Immature natural killer cell (primary cell): ENCODE data around the gene ADARB2. TPM values are rescaled to one million over a fixed set of nuclear protein-coding genes. Genes with fewer than 3 reads are reported as not detected.

Experiments used
- DNase-seq, 3 donors: peaks; one replicate each; pipeline ENCODE4 v3.0.0; 2022; ENCODE audit warnings: mixed read lengths in 1 of 3
- H3K27ac Mint-ChIP-seq, 6 donors: one replicate each; pipeline ENCODE4 v1.8.0; 2020; ENCODE audit warnings: mixed read lengths in 6 of 6, mild to moderate bottlenecking in 5 of 6, inconsistent platforms in 4 of 6, moderate library complexity in 3 of 6
- H3K27me3 Mint-ChIP-seq, 3 donors: one replicate each; pipeline ENCODE4 v1.8.0; 2020 to 2021; ENCODE audit warnings: low read depth in 3 of 3, mild to moderate bottlenecking in 3 of 3, mixed read lengths in 3 of 3, moderate library complexity in 3 of 3, inconsistent platforms in 1 of 3
- H3K36me3 Mint-ChIP-seq, 3 donors: one replicate each; pipeline ENCODE4 v1.8.0; 2020; ENCODE audit warnings: mixed read lengths in 3 of 3, inconsistent platforms in 2 of 3, mild to moderate bottlenecking in 2 of 3
- H3K4me1 Mint-ChIP-seq, 2 donors: one replicate each; pipeline ENCODE4 v1.8.0; 2020; ENCODE audit warnings: inconsistent platforms in 2 of 2, mild to moderate bottlenecking in 2 of 2, mixed read lengths in 2 of 2, moderate library complexity in 1 of 2
- H3K4me3 Mint-ChIP-seq, 5 donors: one replicate each; pipeline ENCODE4 v1.8.0; 2020; ENCODE audit warnings: mild to moderate bottlenecking in 5 of 5, mixed read lengths in 5 of 5, inconsistent platforms in 3 of 5, moderate library complexity in 3 of 5
- H3K9me3 Mint-ChIP-seq, 6 donors: one replicate each; pipeline ENCODE4 v1.8.0; 2020; ENCODE audit warnings: mild to moderate bottlenecking in 6 of 6, mixed read lengths in 6 of 6, inconsistent platforms in 4 of 6, moderate library complexity in 3 of 6
- polyA plus RNA-seq, 3 donors: library from polyadenylated mRNA; unstranded; fragments of 300-500 nt; fragmentation: Illumina TruSeq; gene quantifications; one replicate each; pipeline ENCODE4 v1.2.3, GENCODE V29; 2021

Gene ADARB2
- polyA plus RNA-seq, 3 donors from 2014 or later = 0.12 TPM; not detected in 2

DNA sequence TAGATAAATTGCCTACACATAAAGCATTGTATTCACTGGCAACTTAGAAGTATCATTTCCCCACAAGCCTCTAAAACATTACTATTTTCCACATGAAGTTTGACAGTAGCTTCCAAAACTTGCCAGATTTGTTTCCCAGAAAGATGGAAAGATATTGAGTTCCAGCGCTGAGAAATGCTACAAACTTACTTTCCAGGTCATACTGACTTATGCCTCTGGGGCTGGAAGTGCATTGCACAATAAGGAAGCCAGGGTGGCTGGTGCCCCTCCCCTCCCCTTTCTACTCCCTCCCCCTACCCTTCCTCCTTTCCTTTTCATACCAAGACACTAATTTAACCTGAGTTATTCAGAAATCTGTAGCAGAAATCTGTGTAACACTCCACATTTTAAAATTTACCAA, 468.5 kb downstream of the ADARB2 start:
- Mint-ChIP-seq H3K4me3 (no peak overlapping the region), H3K27me3 (peaks cover 0 to 5% (median 4%) of the 10 kb centered on the region in 3 donors), H3K4me1 (no peaks in the 10 kb centered on the region), H3K36me3 (no peaks in the 10 kb centered on the region), H3K9me3 (no peaks in the 10 kb centered on the region), H3K27ac (no peak overlapping the region)
- DNase-seq = no peak

DNA sequence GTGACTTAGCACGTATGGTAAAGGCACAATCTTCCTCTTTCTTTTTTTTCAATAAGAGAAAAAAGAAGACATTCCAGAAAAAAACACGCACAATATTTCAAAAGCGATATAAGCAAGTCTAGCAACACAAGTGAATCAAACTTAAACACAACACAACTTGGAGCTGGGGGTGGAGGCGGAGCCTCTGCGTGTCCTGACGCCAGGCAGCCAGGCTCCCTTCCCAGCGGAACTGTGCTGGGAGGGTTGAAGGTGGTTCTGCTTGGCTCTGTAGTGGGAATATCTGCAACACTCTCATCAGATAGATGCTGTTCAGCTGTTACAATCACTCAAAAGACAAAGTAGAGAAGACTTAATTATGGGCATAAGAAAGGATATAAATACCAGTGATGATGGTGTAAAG, 469.8 kb downstream of the ADARB2 start:
- peaks cover 0 to 5% (median 2%) of the 10 kb centered on the region in 3 donors for H3K27me3 Mint-ChIP-seq

DNA sequence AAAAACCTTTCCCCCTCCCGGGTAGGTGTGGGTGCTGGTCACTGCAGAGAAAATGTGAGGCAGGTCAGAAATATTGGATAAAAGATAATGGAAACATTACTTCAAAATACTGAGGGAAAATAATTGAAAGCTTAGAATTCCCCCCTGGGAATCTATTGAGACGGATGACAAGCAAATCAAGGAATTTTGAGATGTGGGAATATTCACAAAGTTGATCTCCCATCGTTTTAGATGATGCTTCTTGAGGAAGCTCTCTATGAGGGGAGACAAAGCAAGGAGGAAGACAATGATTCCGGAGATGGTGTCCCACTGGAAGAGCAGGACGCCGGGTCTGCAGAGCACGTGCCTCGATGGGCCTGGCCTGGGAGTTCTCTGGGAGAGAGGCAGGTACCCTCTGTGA, 470.2 kb downstream of the ADARB2 start:
- DNase-seq = no peak
- Mint-ChIP-seq H3K4me1 (no peaks in the 10 kb centered on the region), H3K27ac (no peak overlapping the region), H3K4me3 (no peak overlapping the region), H3K36me3 (no peaks in the 10 kb centered on the region), H3K9me3 (no peaks in the 10 kb centered on the region), H3K27me3 (peaks cover 0 to 5% (median 2%) of the 10 kb centered on the region in 3 donors)

More for the DNA sequence above, 469.8 kb downstream of the ADARB2 start:
- Mint-ChIP-seq H3K4me1 (no peaks in the 10 kb centered on the region), H3K9me3 (no peaks in the 10 kb centered on the region), H3K27ac (no peak overlapping the region), H3K4me3 (no peak overlapping the region), H3K36me3 (no peaks in the 10 kb centered on the region)
- no peak for DNase-seq

DNA sequence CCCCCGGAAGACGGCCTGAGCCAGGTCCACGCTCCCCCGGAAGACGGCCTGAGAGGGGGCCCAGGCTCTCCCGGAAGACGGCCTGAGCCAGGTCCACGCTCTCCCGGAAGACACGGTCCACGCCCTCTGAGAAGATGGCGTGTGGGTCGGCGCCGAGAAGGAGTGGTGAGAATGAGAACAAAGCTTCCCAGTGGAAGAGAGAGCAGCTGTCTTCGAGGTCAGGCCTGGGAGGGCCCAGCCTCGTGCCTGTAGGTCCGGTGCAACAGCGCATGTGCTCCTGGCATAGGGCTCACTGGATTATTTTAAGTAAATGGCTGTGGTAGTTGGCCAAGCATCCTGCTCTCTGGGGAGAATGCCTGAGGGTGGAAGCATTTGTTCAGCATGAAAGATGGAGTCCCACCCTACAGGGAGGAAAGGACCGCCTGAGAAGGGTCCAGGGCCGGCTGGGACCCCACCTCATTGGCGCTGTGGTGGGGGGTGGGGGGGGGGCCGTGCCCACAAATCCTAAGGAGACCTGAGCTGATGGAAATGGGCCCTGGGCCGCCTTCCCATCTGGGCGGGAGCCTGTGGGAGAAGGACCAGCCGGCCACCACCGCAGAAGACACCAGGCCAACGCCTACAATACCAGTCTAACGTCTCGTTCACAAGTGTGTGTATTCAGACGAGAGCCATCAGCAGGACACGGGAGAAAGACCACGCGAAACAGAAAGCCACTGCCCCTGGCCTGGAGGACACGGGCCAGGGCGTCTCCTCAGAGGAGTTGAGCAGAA, 471.1 kb downstream of the ADARB2 start:
- Mint-ChIP-seq H3K4me3 (no peak overlapping the region), H3K27ac (no peak overlapping the region), H3K9me3 (peaks cover 0 to 2% (median 0%) of the 10 kb centered on the region in 6 donors), H3K4me1 (no peaks in the 10 kb centered on the region), H3K36me3 (no peaks in the 10 kb centered on the region), H3K27me3 (peaks cover 2 to 7% (median 2%) of the 10 kb centered on the region in 3 donors)
- no peak for DNase-seq

DNA sequence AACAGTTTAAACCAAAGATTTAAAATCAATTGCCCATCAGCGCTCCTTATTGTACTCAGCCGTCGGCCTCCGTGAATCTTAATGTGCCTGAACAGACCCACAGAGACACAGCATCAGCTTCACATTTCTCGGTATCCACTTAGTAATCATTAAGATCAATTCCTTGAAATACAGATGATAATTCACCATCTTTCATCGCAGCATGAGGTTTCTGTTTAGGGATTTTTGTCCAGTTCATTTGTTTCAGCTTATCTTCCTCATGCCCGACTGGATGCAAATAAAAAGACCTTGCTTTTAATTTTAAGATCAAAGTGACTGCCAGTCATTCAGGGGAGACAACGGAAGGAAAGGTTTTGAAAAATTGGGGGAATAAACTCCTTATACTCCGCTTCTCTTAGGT, 473.3 kb downstream of the ADARB2 start:
- H3K4me3 Mint-ChIP-seq = no peak overlapping the region
- no peaks in the 10 kb centered on the region for H3K36me3 Mint-ChIP-seq
- no peak overlapping the region for H3K27ac Mint-ChIP-seq
- DNase-seq = no peak
- H3K9me3 Mint-ChIP-seq = peaks cover 0 to 2% (median 0%) of the 10 kb centered on the region in 6 donors
- H3K27me3 Mint-ChIP-seq = peaks cover 2 to 11% (median 5%) of the 10 kb centered on the region in 3 donors
- H3K4me1 Mint-ChIP-seq = no peaks in the 10 kb centered on the region

DNA sequence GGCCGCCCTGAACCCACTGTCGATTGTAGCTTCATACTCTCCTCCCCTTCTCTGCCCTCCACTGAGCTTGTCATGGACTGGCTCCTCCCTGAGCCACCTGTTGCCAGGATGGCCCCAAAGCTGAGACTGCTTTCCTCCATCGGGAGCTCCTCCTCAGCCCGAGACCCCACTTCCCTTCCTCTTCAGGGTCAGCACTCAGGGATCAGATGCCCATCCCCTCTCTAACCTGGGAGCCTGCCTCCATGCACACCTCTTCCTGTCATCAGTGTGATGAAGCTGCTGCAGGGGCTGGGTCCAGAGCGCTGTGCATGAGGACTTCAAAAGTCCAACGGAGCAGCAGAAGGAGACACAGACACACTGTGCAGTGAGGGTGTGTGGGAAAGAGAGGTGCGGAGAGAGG, 480.1 kb downstream of the ADARB2 start:
- Mint-ChIP-seq H3K27me3 (peaks cover 13 to 53% (median 31%) of the 10 kb centered on the region in 3 donors), H3K4me3 (peak overlapping the region in 1 of 5 donors; percentile 18), H3K4me1 (peaks cover 17 to 23% of the 10 kb centered on the region in 2 donors), H3K9me3 (peaks cover 0 to 10% (median 6%) of the 10 kb centered on the region in 6 donors), H3K36me3 (peaks cover 0 to 2% (median 0%) of the 10 kb centered on the region in 3 donors), H3K27ac (no peak overlapping the region)
- no peak for DNase-seq

DNA sequence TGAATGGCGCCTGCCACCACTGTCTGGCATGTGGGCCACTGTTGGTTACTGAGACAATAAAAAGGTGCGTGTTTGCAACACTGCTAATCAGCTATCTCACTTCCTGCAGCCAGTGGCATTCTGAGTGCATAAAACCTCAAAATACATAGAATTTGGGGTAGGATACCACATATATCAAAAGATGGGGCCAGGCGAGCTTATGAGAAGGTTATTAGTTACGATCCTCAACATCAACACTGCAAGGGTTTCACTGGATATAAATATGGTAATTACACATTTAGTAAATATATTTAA, 480.9 kb downstream of the ADARB2 start:
- peaks cover 0 to 10% (median 6%) of the 10 kb centered on the region in 6 donors for H3K9me3 Mint-ChIP-seq
- peaks cover 17 to 23% of the 10 kb centered on the region in 2 donors for H3K4me1 Mint-ChIP-seq
- peaks cover 0 to 2% (median 0%) of the 10 kb centered on the region in 3 donors for H3K36me3 Mint-ChIP-seq
- H3K27me3 Mint-ChIP-seq = peaks cover 14 to 61% (median 34%) of the 10 kb centered on the region in 3 donors
- H3K27ac Mint-ChIP-seq = no peak overlapping the region
- peak in 1 of 3 donors; percentile 18 for DNase-seq
- no peak overlapping the region for H3K4me3 Mint-ChIP-seq

DNA sequence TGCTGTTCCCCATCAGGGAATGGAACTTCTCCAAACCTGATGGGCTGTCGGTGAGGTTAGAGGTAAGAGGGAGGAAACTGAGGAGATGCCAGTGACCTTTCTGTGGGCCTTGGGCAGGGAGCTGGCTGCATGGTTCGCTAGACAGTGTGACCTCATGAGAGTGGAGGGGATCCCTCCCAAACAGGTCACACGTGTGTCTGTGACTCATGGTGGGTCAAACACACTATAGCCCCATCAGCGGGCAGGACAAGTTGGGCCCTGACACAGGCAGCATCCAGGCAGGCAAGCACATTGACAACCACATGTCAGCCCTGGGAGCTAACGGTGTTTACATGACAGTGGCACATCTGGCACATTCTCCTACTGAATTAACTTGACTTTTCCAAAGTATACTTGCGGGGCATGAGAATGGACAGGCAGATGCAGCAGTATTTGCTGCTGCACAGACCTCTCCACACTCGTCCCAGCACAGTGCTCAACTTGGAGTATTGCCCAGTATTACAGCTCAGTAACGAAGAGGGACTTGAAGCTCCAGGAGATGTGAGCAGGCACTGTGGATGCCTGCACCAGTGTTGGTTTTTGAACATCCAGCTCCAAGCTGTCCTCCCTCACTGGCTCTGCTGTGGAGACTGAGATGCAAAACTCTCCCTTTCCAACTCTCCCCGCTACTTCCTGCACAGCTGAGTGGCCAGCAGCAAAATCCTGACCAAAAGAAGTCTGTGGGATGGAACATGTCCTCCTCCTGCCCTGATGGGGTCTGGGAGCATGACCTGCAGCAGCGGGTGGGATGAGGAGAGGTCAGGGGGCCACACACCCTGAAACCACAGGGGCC, 481.5 kb downstream of the ADARB2 start:
- H3K9me3 Mint-ChIP-seq = peaks cover 0 to 12% (median 6%) of the 10 kb centered on the region in 6 donors
- H3K4me3 Mint-ChIP-seq = peak overlapping the region in 2 of 5 donors; percentile 11 to 57
- DNase-seq = no peak
- H3K27me3 Mint-ChIP-seq = peaks cover 13 to 63% (median 37%) of the 10 kb centered on the region in 3 donors
- H3K36me3 Mint-ChIP-seq = peaks cover 0 to 2% (median 0%) of the 10 kb centered on the region in 3 donors
- H3K4me1 Mint-ChIP-seq = peaks cover 17 to 23% of the 10 kb centered on the region in 2 donors
- H3K27ac Mint-ChIP-seq = peak overlapping the region in 2 of 6 donors; percentile 54 to 73

DNA sequence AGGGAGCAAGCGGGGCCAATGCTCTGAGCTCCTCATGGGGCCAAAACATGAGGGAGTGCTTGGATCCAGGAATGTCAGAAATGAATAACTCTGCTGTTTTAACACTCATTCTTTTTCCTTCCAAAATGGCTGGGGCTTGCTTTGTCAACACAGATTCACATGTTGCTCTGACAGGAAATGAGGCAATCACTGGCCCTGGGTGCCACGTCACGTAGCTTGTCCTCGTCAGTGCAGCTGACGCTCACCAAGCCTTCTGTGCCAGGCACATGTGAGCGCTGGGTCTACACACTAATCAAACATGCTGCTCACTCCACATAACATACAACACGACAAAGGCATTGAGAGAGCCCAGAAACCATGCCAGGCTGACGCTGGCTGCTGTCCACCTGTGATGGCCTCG, 482.2 kb downstream of the ADARB2 start:
- DNase-seq = peak in 1 of 3 donors; percentile 44
- Mint-ChIP-seq H3K4me3 (peak overlapping the region in 2 of 5 donors; percentile 11 to 57), H3K27me3 (peaks cover 13 to 68% (median 40%) of the 10 kb centered on the region in 3 donors), H3K9me3 (peaks cover 0 to 12% (median 6%) of the 10 kb centered on the region in 6 donors), H3K4me1 (peaks cover 17 to 23% of the 10 kb centered on the region in 2 donors), H3K27ac (peak overlapping the region in 2 of 6 donors; percentile 54 to 73), H3K36me3 (peaks cover 0 to 2% (median 0%) of the 10 kb centered on the region in 3 donors)

DNA sequence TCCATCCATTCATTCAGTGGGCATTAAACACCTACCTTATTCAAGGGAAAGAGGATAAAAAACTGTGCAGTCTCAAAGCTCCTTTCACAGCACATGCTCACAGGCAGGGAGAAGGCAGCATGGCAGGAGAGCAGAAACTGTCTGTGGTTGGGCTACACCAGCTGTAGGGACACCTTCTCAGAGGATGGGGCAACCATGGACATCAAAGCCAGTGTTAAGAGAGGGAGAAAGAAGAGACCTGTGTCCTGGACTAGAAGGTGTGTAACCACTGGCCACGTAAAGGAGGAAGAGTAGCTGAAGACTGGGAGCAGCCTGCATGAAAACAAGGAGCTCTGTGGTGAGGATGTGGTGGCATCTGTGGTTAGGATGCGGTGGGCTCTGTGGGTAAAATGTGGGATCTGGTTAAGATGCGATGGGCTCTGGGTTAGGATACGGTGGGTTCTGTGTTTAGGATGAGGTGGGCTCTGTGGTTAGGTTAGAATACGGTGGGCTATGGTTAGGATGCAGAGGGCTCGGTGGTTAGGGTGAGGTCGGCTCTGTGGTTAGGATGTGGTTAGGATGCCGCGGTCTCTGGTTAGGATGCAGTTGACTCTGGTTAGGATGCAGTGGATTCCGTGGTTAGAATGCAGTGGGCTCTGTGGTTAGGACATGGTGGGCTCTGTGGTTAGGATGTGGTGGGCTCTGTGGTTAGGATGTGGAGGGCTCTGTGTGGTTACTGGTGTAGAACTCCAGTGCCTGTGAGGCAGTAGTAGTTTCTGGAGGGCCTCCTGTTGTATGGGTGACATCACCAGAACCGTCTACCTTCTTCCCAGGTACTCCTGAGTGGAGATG, 483.6 kb downstream of the ADARB2 start:
- peak overlapping the region in 3 of 5 donors; percentile 41 to 62 (median 49) for H3K4me3 Mint-ChIP-seq
- DNase-seq = peak in 2 of 3 donors; percentile 5 to 39

DNA sequence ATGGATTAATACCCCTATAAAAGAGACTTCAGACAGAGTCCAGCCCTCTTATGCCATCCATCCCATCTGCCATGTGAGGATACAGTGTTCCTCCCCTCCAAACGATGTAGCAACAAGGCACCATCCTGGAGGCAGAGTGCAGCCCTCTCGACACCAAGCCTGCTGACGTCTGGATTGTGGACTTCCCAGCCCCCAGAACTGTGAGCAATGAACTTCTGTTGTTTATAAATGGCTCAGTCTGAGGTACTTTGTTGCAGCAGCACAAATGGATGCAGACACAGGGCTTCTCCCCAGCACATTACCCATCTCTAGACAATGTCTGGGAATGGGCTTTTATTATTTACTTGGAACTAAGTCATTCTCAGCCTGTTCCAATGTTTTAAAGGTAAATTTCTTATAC, 485.6 kb downstream of the ADARB2 start:
- peaks cover 9 to 68% (median 40%) of the 10 kb centered on the region in 3 donors for H3K27me3 Mint-ChIP-seq
- H3K27ac Mint-ChIP-seq = no peak overlapping the region
- H3K36me3 Mint-ChIP-seq = peaks cover 0 to 2% (median 0%) of the 10 kb centered on the region in 3 donors
- DNase-seq = no peak
- H3K4me3 Mint-ChIP-seq = no peak overlapping the region
- peaks cover 17 to 23% of the 10 kb centered on the region in 2 donors for H3K4me1 Mint-ChIP-seq
- H3K9me3 Mint-ChIP-seq = peaks cover 0 to 11% (median 6%) of the 10 kb centered on the region in 6 donors

More for the DNA sequence above, 483.6 kb downstream of the ADARB2 start:
- Mint-ChIP-seq H3K36me3 (peaks cover 0 to 2% (median 0%) of the 10 kb centered on the region in 3 donors), H3K27ac (peak overlapping the region; percentile 1 to 89 (median 72)), H3K4me1 (peaks cover 17 to 23% of the 10 kb centered on the region in 2 donors), H3K9me3 (peaks cover 0 to 11% (median 6%) of the 10 kb centered on the region in 6 donors), H3K27me3 (peaks cover 7 to 72% (median 42%) of the 10 kb centered on the region in 3 donors)

DNA sequence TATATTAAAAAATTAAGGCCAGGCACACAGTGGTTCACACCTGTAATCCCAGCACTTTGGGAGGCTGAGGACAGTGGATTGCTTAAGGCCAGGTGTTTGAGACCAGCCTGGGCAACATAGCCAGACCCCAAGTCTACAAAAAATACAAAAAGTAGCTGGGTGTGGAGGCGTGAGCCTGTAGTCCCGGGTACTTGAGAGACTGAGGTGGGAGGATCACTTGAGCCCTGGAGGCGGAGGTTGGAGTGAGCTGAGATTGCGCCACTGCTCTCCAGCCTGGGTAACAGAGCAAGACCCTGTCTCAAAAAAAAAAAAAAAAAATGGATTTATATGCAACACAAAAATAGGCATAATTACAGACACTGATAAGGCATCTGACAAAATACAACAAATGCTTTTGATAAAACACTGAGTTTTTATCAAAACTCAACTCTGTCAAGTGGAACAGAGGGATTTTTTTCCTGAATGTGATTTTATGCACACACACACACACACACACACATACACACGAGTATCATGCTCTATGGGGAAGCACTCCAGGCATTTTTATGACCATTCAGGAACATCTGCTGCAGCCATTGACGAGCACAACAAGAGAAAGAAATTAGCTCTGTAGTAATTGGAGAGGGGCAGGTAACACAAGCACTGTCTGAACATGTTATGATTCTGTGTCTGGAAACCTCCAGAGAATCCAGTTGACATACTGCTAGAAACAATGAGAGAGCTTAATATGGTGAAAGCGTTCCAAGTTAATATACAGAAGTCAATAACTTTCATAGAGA, 488.0 kb downstream of the ADARB2 start:
- peaks cover 0 to 2% (median 2%) of the 10 kb centered on the region in 3 donors for H3K36me3 Mint-ChIP-seq
- peaks cover 0 to 14% (median 6%) of the 10 kb centered on the region in 6 donors for H3K9me3 Mint-ChIP-seq
- H3K27me3 Mint-ChIP-seq = peaks cover 9 to 59% (median 31%) of the 10 kb centered on the region in 3 donors
- no peak overlapping the region for H3K27ac Mint-ChIP-seq
- no peak overlapping the region for H3K4me3 Mint-ChIP-seq
- H3K4me1 Mint-ChIP-seq = peaks cover 11 to 13% of the 10 kb centered on the region in 2 donors
- no peak for DNase-seq
